HepG2 (cell line): Measurements from ENCODE around the gene INHBE. TPM values are rescaled to one million over a fixed set of nuclear protein-coding genes. Genes with fewer than 3 reads are reported as not detected.
A peak's percentile ranks its signal among the peaks of the same experiment; 100 is the strongest.

ENCODE experiments used
- CREBL2 ChIP-seq: sonication (generic); formaldehyde crosslinking; IDR thresholded peaks from 2 replicates; pipeline ENCODE4 v1.8.1; 2023; ENCODE audit warnings: missing genetic modification reagents, mild to moderate bottlenecking, borderline replicate concordance
- ERF ChIP-seq: IDR thresholded peaks from 2 replicates; pipeline ENCODE4 v1.6.1; 2018; ENCODE audit warnings: missing biosample characterization, missing genetic modification reagents
- HMGXB4 ChIP-seq, 2 experiments: sonication (generic) in 1 of 2; formaldehyde crosslinking in 1 of 2; IDR thresholded peaks; 2 replicates each; pipeline versions ENCODE4 v1.4.0 to v1.6.1; 2018 to 2020; ENCODE audit warnings: missing genetic modification reagents in 2 of 2, borderline replicate concordance in 1 of 2, low read depth in 1 of 2, mild to moderate bottlenecking in 1 of 2, missing biosample characterization in 1 of 2
- KAT8 ChIP-seq: IDR thresholded peaks from 2 replicates; pipeline ENCODE4 v1.6.1; 2016; ENCODE audit warnings: missing genetic modification reagents, missing compliant biosample characterization
- KLF16 ChIP-seq, 2 experiments: sonication (generic) in 1 of 2; formaldehyde crosslinking in 1 of 2; IDR thresholded peaks; 2 replicates each; pipeline versions ENCODE4 v1.6.1 to v1.8.0; 2016 to 2023; ENCODE audit warnings: missing genetic modification reagents in 2 of 2, missing compliant biosample characterization in 1 of 2
- MATR3 ChIP-seq: sonication (generic); formaldehyde crosslinking; IDR thresholded peaks from 2 replicates; pipeline ENCODE4 v1.4.0; 2020; ENCODE audit warnings: missing genetic modification reagents
- MBNL3 ChIP-seq: fragments of 250-450 bp; sonication (Bioruptor Pico); conservative IDR thresholded peaks from 2 replicates; pipeline ENCODE4 v1.8.0; 2022; ENCODE audit warnings: mild to moderate bottlenecking, inconsistent platforms
- NFKB2 ChIP-seq: sonication (generic); formaldehyde crosslinking; IDR thresholded peaks from 2 replicates; pipeline ENCODE4 v1.4.0; 2020; ENCODE audit warnings: missing genetic modification reagents, borderline replicate concordance
- NONO ChIP-seq, 2 experiments: fragments of 450-650 bp in 1 of 2; sonication (generic) in 1 of 2; formaldehyde crosslinking in 1 of 2; IDR thresholded peaks in 1 of 2; conservative IDR thresholded peaks in 1 of 2; 2 replicates each; pipeline versions ENCODE4 v1.6.1 to v1.8.0; 2017 to 2022; ENCODE audit warnings: mild to moderate bottlenecking in 1 of 2, missing genetic modification reagents in 1 of 2, moderate library complexity in 1 of 2
- POLR2AphosphoS2 ChIP-seq: IDR thresholded peaks from 2 replicates; pipeline ENCODE4 v1.6.1; 2011; ENCODE audit warnings: low read depth, low read length, improper control_type of control experiment
- RXRB ChIP-seq: IDR thresholded peaks from 2 replicates; pipeline ENCODE4 v1.6.1; 2016; ENCODE audit warnings: borderline replicate concordance, missing genetic modification reagents, missing compliant biosample characterization
- SALL1 ChIP-seq: sonication (generic); formaldehyde crosslinking; IDR thresholded peaks from 2 replicates; pipeline ENCODE4 v1.8.0; 2022; ENCODE audit warnings: mild to moderate bottlenecking, missing genetic modification reagents
- SRSF9 ChIP-seq: fragments of 200-400 bp; formaldehyde crosslinking; IDR thresholded peaks from 2 replicates; pipeline ENCODE4 v1.6.1; 2018; ENCODE audit warnings: borderline replicate concordance, mild to moderate bottlenecking, low read depth, low read length; ENCODE audit not compliant: insufficient read depth, poor library complexity, severe bottlenecking
- ZBTB14 ChIP-seq: sonication (generic); formaldehyde crosslinking; IDR thresholded peaks from 2 replicates; pipeline ENCODE4 v1.4.0; 2020; ENCODE audit warnings: missing genetic modification reagents
- ZEB1 ChIP-seq: IDR thresholded peaks from 2 replicates; pipeline ENCODE4 v1.6.1; 2012; ENCODE audit warnings: mild to moderate bottlenecking, low read depth, inconsistent platforms; ENCODE audit not compliant: insufficient replicate concordance
- ZKSCAN1 ChIP-seq: fragments of 150-350 bp; IDR thresholded peaks from 2 replicates; pipeline ENCODE4 v1.6.1; 2014; ENCODE audit warnings: low read length
- ZNF12 ChIP-seq: sonication (generic); formaldehyde crosslinking; IDR thresholded peaks from 2 replicates; pipeline ENCODE4 v1.5.0; 2020; ENCODE audit warnings: missing genetic modification reagents
- ZNF292 ChIP-seq: sonication (generic); formaldehyde crosslinking; IDR thresholded peaks from 2 replicates; pipeline ENCODE4 v1.8.1; 2022; ENCODE audit warnings: mild to moderate bottlenecking, low read depth, missing genetic modification reagents, borderline replicate concordance
- ZNF343 ChIP-seq: sonication (generic); formaldehyde crosslinking; IDR thresholded peaks from 2 replicates; pipeline ENCODE4 v1.4.0; 2020; ENCODE audit warnings: mild to moderate bottlenecking, missing genetic modification reagents
- ZNF350 ChIP-seq: sonication (generic); formaldehyde crosslinking; IDR thresholded peaks from 2 replicates; pipeline ENCODE4 v1.4.0; 2020; ENCODE audit warnings: mild to moderate bottlenecking, low read depth, missing genetic modification reagents, borderline replicate concordance
- ZNF414 ChIP-seq: sonication (generic); formaldehyde crosslinking; IDR thresholded peaks from 2 replicates; pipeline ENCODE4 v1.5.0; 2020; ENCODE audit warnings: missing genetic modification reagents
- ZNF510 ChIP-seq: sonication (generic); formaldehyde crosslinking; IDR thresholded peaks from 2 replicates; pipeline ENCODE4 v1.4.0; 2020; ENCODE audit warnings: low read depth, mild to moderate bottlenecking, missing genetic modification reagents
- ZNF782 ChIP-seq: sonication (generic); formaldehyde crosslinking; IDR thresholded peaks from 2 replicates; pipeline ENCODE4 v1.4.0; 2020; ENCODE audit warnings: missing genetic modification reagents, mild to moderate bottlenecking, borderline replicate concordance
- ZNF878 ChIP-seq: sonication (generic); formaldehyde crosslinking; IDR thresholded peaks from 2 replicates; pipeline ENCODE4 v1.8.1; 2023; ENCODE audit warnings: mild to moderate bottlenecking, missing genetic modification reagents, moderate library complexity
- ZSCAN22 ChIP-seq: sonication (generic); formaldehyde crosslinking; IDR thresholded peaks from 2 replicates; pipeline ENCODE4 v1.4.0; 2020; ENCODE audit warnings: mild to moderate bottlenecking, missing genetic modification reagents
- polyA plus RNA-seq, 8 experiments: library from polyadenylated mRNA; depleted of rRNA in 3 of 8; stranded (reverse) in 7 of 8; unstranded in 1 of 8; fragments of >200 nt; fragmentation: Illumina TruSeq in 4 of 8; extraction: Trizol in 4 of 8; gene quantifications; 2 replicates each; pipeline versions ENCODE4 v1.2.1 to v1.2.3, GENCODE V29; 2011 to 2016; ENCODE audit warnings: low read depth in 4 of 8, missing spikeins in 1 of 8, mixed read lengths in 1 of 8; ENCODE audit not compliant: insufficient read depth in 1 of 8
- total RNA-seq, 5 experiments: library from RNA; depleted of rRNA; stranded (reverse); fragments of >200 nt; fragmentation: Illumina TruSeq; extraction: Trizol; gene quantifications; 2 replicates each; pipeline ENCODE4 v1.2.3, GENCODE V29; 2016; ENCODE audit warnings: low read depth in 1 of 5

INHBE gene
- total and polyA plus RNA-seq, 2 of the 13 experiments (the other 11 are each of a cell fraction or from before 2014, with no cell fraction given): 17.0 to 32.0 TPM

GRCh38 chr12:57462251-57462911, 7.3 kb downstream of the INHBE start (continued):
- TF ChIP-seq ZNF343 (CRISPR knock-in tag) (no peak), MBNL3 (no peak), CREBL2 (CRISPR knock-in tag) (no peak), ERF (CRISPR knock-in tag) (0 out of 2 replicates have a peak, but pooled peaks have one; percentile 43), KAT8 (CRISPR knock-in tag) (peak; percentile 44; the same call in 1 of the 2 replicates), SALL1 (peak; percentile 50; the same call in 1 of the 2 replicates), ZNF510 (no peak), ZEB1 (no peak), ZNF292 (CRISPR knock-in tag) (no peak), SRSF9 (no peak), ZNF414 (0 out of 2 replicates have a peak, but pooled peaks have one; percentile 30), ZBTB14 (no peak), NFKB2 (CRISPR knock-in tag) (peak; percentile 2; the same call in 1 of the 2 replicates), ZNF782 (CRISPR knock-in tag) (no peak), NONO (IDR thresholded peaks at IDR 0.05) (no peak), NONO (CRISPR knock-in tag; conservative IDR thresholded peaks at IDR 0.05) (0 out of 2 replicates have a peak, but pooled peaks have one; percentile 31), ZKSCAN1 (no peak), POLR2AphosphoS2 (no peak), RXRB (CRISPR knock-in tag) (0 out of 2 replicates have a peak, but pooled peaks have one; percentile 10), KLF16 (CRISPR knock-in tag; IDR thresholded peaks at IDR 0.05) (peak in 1 of 2 experiments; percentile 57; a peak in 1 of 4 replicates), ZNF350 (CRISPR knock-in tag) (peak; percentile 39; the same call in 1 of the 2 replicates), ZSCAN22 (CRISPR knock-in tag) (no peak), MATR3 (CRISPR knock-in tag) (no peak), HMGXB4 (CRISPR knock-in tag; IDR thresholded peaks at IDR 0.05; ENCODE audit: borderline replicate concordance in 1 of 2, low read depth in 1 of 2) (peak; percentile 78 to 84), ZNF878 (CRISPR knock-in tag) (no peak), ZNF12 (CRISPR knock-in tag) (no peak)
